ENCODE measurements around the gene ADIPOR2. TPM values are rescaled to one million over a fixed set of nuclear protein-coding genes. Genes with fewer than 3 reads are reported as not detected.

Gene ADIPOR2
- total RNA-seq, 1 donor from 2014 or later, result 50.5 TPM

GRCh38 chr12:1800401-1801302 is 109.8 kb downstream of the ADIPOR2 start:
- ATAC-seq, result no peak

GRCh38 chr12:1801303-1801975 is 110.6 kb downstream of the ADIPOR2 start:
- no peak for ATAC-seq

- no peak for ATAC-seq
Measured at GRCh38 chr12:1803736-1804135, 112.9 kb downstream of the ADIPOR2 start.

GRCh38 chr12:1804545-1805332 is 113.9 kb downstream of the ADIPOR2 start:
- peak; percentile 79 for ATAC-seq

- ATAC-seq, result no peak
Measured at GRCh38 chr12:1805441-1806081, 114.7 kb downstream of the ADIPOR2 start.

GRCh38 chr12:1806301-1807086 is 115.6 kb downstream of the ADIPOR2 start:
- no peak for ATAC-seq

GRCh38 chr12:1807087-1807860 is 116.4 kb downstream of the ADIPOR2 start:
- ATAC-seq, result no peak

GRCh38 chr12:1808036-1808797 is 117.3 kb downstream of the ADIPOR2 start:
- no peak for ATAC-seq

- no peak for ATAC-seq
Measured at GRCh38 chr12:1808798-1809480, 118.1 kb downstream of the ADIPOR2 start.

- ATAC-seq, result no peak
Measured at GRCh38 chr12:1809591-1810190, 118.8 kb downstream of the ADIPOR2 start.

- no peak for ATAC-seq
Measured at GRCh38 chr12:1810201-1810930, 119.5 kb downstream of the ADIPOR2 start.

GRCh38 chr12:1810931-1811280 is 120.0 kb downstream of the ADIPOR2 start:
- no peak for ATAC-seq

GRCh38 chr12:1811281-1811947 is 120.5 kb downstream of the ADIPOR2 start:
- ATAC-seq, result peak; percentile 19

- ATAC-seq, result no peak
Measured at GRCh38 chr12:1811948-1812291, 121.0 kb downstream of the ADIPOR2 start.

GRCh38 chr12:1812650-1813302 is 121.9 kb downstream of the ADIPOR2 start:
- peak; percentile 26 for ATAC-seq

- no peak for ATAC-seq
Measured at GRCh38 chr12:1814266-1814665, 123.4 kb downstream of the ADIPOR2 start.

- no peak for ATAC-seq
Measured at GRCh38 chr12:1815108-1815507, 124.2 kb downstream of the ADIPOR2 start.

Data from esophagus mucosa (tissue), 1 donor.